Neural cell (in vitro differentiated cells): ENCODE measurements around the gene FSCN2. TPM values are rescaled to one million over a fixed set of nuclear protein-coding genes. Genes with fewer than 3 reads are reported as not detected.

Experiments
- H2AFZ ChIP-seq: fragments of 200-600, 300-800 bp; sonication (generic), shearing (Covaris generic); 2 replicates; pipeline ENCODE4 v1.6.0; 2014; ENCODE audit warnings: low read depth, mild to moderate bottlenecking, antibody characterized with exemption, low read length, moderate library complexity
- H3F3A ChIP-seq: fragments of 200-600 bp; shearing (Covaris generic); 2 replicates; pipeline ENCODE4 v1.6.1; 2016; ENCODE audit warnings: mild to moderate bottlenecking, moderate library complexity, mixed read lengths, antibody characterized with exemption, low read length; ENCODE audit not compliant: insufficient read depth, poor library complexity, severe bottlenecking
- H3K27ac ChIP-seq: fragments of 200-600, 300-800 bp; sonication (generic), shearing (Covaris generic); 2 replicates; pipeline ENCODE4 v1.5.1; 2014; ENCODE audit warnings: mild to moderate bottlenecking, low read length, moderate library complexity
- H3K27me3 ChIP-seq: fragments of 300-800, 200-600 bp; sonication (generic), shearing (Covaris generic); 2 replicates; pipeline ENCODE4 v1.6.0; 2014; ENCODE audit warnings: mild to moderate bottlenecking, low read depth, low read length, moderate library complexity; ENCODE audit not compliant: insufficient read depth
- H3K36me3 ChIP-seq: fragments of 300-800, 200-600 bp; sonication (generic), shearing (Covaris generic); 2 replicates; pipeline ENCODE4 v1.5.1; 2014; ENCODE audit warnings: mild to moderate bottlenecking, antibody characterized with exemption, low read length, moderate library complexity; ENCODE audit not compliant: insufficient read depth
- H3K4me2 ChIP-seq: fragments of 300-800, 200-600 bp; sonication (generic), shearing (Covaris generic); 2 replicates; pipeline ENCODE4 v1.6.0; 2014; ENCODE audit warnings: mild to moderate bottlenecking, low read length
- H3K4me3 ChIP-seq: fragments of 300-800, 200-600 bp; sonication (generic), shearing (Covaris generic); 2 replicates; pipeline ENCODE4 v1.5.1; 2014; ENCODE audit warnings: mild to moderate bottlenecking, low read length, moderate library complexity
- H3K79me2 ChIP-seq: fragments of 200-600 bp; shearing (Covaris generic); replicated peaks from 2 replicates; pipeline ENCODE4 v1.6.0; 2014; ENCODE audit warnings: mild to moderate bottlenecking, low read length, moderate library complexity; ENCODE audit not compliant: insufficient read depth
- H3K9ac ChIP-seq: fragments of 300-800, 200-600 bp; sonication (generic), shearing (Covaris generic); 2 replicates; pipeline ENCODE4 v1.6.1; 2016; ENCODE audit warnings: mild to moderate bottlenecking, low read length, mixed read lengths
- H3K9me2 ChIP-seq: fragments of 200-600 bp; shearing (Covaris generic); 2 replicates; pipeline ENCODE4 v1.6.1; 2016; ENCODE audit warnings: mild to moderate bottlenecking, low read length, mixed read lengths; ENCODE audit not compliant: insufficient read depth
- H3K9me3 ChIP-seq: fragments of 200-600, 300-800 bp; sonication (generic), shearing (Covaris generic); 2 replicates; pipeline ENCODE4 v1.6.1; 2016; ENCODE audit warnings: mild to moderate bottlenecking, mixed run types, low read length, moderate library complexity, mixed read lengths
- H4K20me1 ChIP-seq: fragments of 200-600 bp; shearing (Covaris generic); 2 replicates; pipeline ENCODE4 v1.6.1; 2016; ENCODE audit warnings: mild to moderate bottlenecking, mixed run types; ENCODE audit not compliant: insufficient read depth
- EP300 ChIP-seq: fragments of 450-650 bp; conservative IDR thresholded peaks from 2 replicates; pipeline ENCODE4 v1.6.1; 2014; ENCODE audit warnings: antibody characterized with exemption, mild to moderate bottlenecking, moderate library complexity; ENCODE audit not compliant: poor library complexity, severe bottlenecking
- EZH2 ChIP-seq: fragments of 200-600, 300-800 bp; shearing (Covaris generic), sonication (generic); IDR thresholded peaks from 2 replicates; pipeline ENCODE4 v1.6.1; 2014; ENCODE audit warnings: antibody characterized with exemption, low read length, borderline replicate concordance, mild to moderate bottlenecking; ENCODE audit not compliant: insufficient read depth, poor library complexity, severe bottlenecking
- MXI1 ChIP-seq: fragments of 450-650 bp; conservative IDR thresholded peaks from 2 replicates; pipeline ENCODE4 v1.6.1; 2014; ENCODE audit warnings: antibody characterized with exemption, mild to moderate bottlenecking; ENCODE audit not compliant: poor library complexity, severe bottlenecking
- POLR2AphosphoS5 ChIP-seq: IDR thresholded peaks from 2 replicates; pipeline ENCODE4 v1.6.1; 2012
- RAD21 ChIP-seq: fragments of 450-650 bp; conservative IDR thresholded peaks from 2 replicates; pipeline ENCODE4 v1.6.1; 2014; ENCODE audit warnings: antibody characterized with exemption, mild to moderate bottlenecking, moderate library complexity
- SMC3 ChIP-seq: fragments of 450-650 bp; conservative IDR thresholded peaks from 2 replicates; pipeline ENCODE4 v1.6.1; 2014; ENCODE audit warnings: antibody characterized with exemption, mild to moderate bottlenecking, moderate library complexity; ENCODE audit not compliant: poor library complexity
- TAF1 ChIP-seq: IDR thresholded peaks from 2 replicates; pipeline ENCODE4 v1.6.1; 2012; ENCODE audit warnings: low read depth
- polyA plus RNA-seq: library from polyadenylated mRNA; depleted of rRNA; stranded (reverse); fragments of >200 nt; gene quantifications from 2 replicates; pipeline ENCODE4 v1.2.3, GENCODE V29; 2014
- TF ChIP-seq, protein P1 (sequence below): IDR thresholded peaks from 2 replicates; pipeline ENCODE4 v1.6.1; 2012; ENCODE audit warnings: borderline replicate concordance
- TF ChIP-seq, protein P2 (sequence below): fragments of 450-650 bp; IDR thresholded peaks from 2 replicates; pipeline ENCODE4 v1.5.1; 2014; ENCODE audit warnings: antibody characterized with exemption, mild to moderate bottlenecking, moderate library complexity; ENCODE audit not compliant: poor library complexity, severe bottlenecking

FSCN2 gene
- polyA plus RNA-seq, 1 donor from 2014 or later, result 4.8 TPM

DNA sequence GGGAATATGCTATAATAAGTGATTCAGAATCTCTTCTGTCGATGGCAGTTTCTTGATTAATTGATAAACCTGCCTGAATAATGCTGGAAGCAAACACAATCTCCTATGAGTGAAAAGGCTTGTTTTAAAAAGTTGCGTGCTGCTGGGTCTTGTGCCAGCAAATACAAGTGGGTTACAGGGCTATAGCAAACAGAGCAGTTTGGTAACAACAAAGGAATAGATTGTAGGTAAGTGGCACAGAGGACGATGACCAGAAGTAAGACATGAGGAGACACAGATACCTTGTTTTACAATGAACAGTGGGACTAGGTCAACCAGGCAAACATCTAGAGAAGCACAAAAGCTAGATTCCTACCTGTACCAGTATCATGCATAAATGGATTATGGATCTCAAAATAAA lies 47.7 kb downstream of the FSCN2 start:
- Histone ChIP-seq H3K9me3 (no peaks in the 10 kb centered on the region), H3F3A (no peaks in the 10 kb centered on the region), H3K36me3 (peaks cover 6% of the 10 kb centered on the region), H3K4me3 (no peak overlapping the region), H3K79me2 (no peaks in the 10 kb centered on the region), H2AFZ (no peak overlapping the region), H3K9me2 (no peaks in the 10 kb centered on the region), H3K4me2 (no peak overlapping the region), H3K9ac (no peak overlapping the region), H3K27ac (no peak overlapping the region), H4K20me1 (no peaks in the 10 kb centered on the region), H3K27me3 (no peaks in the 10 kb centered on the region)
- TF ChIP-seq EZH2 (no peak), POLR2AphosphoS5 (no peak), RAD21 (no peak), MXI1 (no peak), SMC3 (no peak), EP300 (no peak), TAF1 (no peak)
- TF ChIP-seq, protein P1, sequence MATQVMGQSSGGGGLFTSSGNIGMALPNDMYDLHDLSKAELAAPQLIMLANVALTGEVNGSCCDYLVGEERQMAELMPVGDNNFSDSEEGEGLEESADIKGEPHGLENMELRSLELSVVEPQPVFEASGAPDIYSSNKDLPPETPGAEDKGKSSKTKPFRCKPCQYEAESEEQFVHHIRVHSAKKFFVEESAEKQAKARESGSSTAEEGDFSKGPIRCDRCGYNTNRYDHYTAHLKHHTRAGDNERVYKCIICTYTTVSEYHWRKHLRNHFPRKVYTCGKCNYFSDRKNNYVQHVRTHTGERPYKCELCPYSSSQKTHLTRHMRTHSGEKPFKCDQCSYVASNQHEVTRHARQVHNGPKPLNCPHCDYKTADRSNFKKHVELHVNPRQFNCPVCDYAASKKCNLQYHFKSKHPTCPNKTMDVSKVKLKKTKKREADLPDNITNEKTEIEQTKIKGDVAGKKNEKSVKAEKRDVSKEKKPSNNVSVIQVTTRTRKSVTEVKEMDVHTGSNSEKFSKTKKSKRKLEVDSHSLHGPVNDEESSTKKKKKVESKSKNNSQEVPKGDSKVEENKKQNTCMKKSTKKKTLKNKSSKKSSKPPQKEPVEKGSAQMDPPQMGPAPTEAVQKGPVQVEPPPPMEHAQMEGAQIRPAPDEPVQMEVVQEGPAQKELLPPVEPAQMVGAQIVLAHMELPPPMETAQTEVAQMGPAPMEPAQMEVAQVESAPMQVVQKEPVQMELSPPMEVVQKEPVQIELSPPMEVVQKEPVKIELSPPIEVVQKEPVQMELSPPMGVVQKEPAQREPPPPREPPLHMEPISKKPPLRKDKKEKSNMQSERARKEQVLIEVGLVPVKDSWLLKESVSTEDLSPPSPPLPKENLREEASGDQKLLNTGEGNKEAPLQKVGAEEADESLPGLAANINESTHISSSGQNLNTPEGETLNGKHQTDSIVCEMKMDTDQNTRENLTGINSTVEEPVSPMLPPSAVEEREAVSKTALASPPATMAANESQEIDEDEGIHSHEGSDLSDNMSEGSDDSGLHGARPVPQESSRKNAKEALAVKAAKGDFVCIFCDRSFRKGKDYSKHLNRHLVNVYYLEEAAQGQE, result no peak
- TF ChIP-seq, protein P2, sequence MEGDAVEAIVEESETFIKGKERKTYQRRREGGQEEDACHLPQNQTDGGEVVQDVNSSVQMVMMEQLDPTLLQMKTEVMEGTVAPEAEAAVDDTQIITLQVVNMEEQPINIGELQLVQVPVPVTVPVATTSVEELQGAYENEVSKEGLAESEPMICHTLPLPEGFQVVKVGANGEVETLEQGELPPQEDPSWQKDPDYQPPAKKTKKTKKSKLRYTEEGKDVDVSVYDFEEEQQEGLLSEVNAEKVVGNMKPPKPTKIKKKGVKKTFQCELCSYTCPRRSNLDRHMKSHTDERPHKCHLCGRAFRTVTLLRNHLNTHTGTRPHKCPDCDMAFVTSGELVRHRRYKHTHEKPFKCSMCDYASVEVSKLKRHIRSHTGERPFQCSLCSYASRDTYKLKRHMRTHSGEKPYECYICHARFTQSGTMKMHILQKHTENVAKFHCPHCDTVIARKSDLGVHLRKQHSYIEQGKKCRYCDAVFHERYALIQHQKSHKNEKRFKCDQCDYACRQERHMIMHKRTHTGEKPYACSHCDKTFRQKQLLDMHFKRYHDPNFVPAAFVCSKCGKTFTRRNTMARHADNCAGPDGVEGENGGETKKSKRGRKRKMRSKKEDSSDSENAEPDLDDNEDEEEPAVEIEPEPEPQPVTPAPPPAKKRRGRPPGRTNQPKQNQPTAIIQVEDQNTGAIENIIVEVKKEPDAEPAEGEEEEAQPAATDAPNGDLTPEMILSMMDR, result no peak

DNA sequence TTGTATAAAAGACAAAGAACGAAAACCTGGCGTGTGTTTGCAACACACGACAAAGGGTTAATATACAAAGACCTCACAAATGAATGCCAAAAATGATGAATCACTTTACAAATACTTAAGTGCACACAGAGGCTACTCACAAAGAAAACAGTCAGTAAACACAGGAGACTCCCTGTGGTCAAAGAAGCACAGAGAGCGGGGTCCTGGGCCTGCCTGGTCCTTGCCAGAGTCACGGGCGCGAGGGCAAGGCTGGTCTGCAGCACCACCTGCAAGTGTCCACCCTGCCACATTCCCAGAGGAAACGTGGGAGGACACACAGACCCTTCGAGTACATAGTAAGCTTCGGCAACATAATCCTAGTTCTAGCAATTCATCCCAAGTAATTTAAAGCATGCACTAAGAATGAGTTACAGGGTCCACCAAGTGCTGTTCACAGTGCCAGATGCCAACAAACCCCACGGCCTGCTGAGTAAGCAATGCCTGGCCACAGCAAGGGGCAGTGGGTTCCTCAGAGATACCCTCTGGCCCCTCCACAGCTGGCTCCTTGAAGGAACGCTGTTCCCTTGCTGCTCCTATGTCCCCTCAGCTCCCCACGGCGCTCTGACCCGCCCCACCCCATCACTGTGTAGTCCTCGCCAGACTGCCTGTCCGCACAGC lies 48.6 kb downstream of the FSCN2 start:
- no peaks in the 10 kb centered on the region for H3K79me2 ChIP-seq
- no peaks in the 10 kb centered on the region for H3F3A ChIP-seq
- peaks cover under 1% of the 10 kb centered on the region for H3K36me3 ChIP-seq
- H3K9me3 ChIP-seq, result no peaks in the 10 kb centered on the region
- H3K9me2 ChIP-seq, result no peaks in the 10 kb centered on the region
- no peak overlapping the region for H3K4me2 ChIP-seq
- H2AFZ ChIP-seq, result no peak overlapping the region
- H3K27me3 ChIP-seq, result no peaks in the 10 kb centered on the region
- H3K4me3 ChIP-seq, result no peak overlapping the region
- no peak overlapping the region for H3K9ac ChIP-seq
- TF ChIP-seq POLR2AphosphoS5 (no peak), MXI1 (no peak), EP300 (no peak), EZH2 (no peak), TAF1 (no peak)
- no peak overlapping the region for H3K27ac ChIP-seq
- no peaks in the 10 kb centered on the region for H4K20me1 ChIP-seq
